NCI-H1417 treated with DMSO at 0.1 percent for 48 hours (cell line): ENCODE results near the gene C11orf86.
"Not testable (repeated sequence)": the region's sequence is repeated elsewhere in the genome, so short reads cannot be mapped to it uniquely, and the experiment has no call there.

ENCODE experiments used
- DNase-seq: peaks from one replicate; lab custom pipeline; 2025; lab: John Stamatoyannopoulos, UW

Gene C11orf86

DNA sequence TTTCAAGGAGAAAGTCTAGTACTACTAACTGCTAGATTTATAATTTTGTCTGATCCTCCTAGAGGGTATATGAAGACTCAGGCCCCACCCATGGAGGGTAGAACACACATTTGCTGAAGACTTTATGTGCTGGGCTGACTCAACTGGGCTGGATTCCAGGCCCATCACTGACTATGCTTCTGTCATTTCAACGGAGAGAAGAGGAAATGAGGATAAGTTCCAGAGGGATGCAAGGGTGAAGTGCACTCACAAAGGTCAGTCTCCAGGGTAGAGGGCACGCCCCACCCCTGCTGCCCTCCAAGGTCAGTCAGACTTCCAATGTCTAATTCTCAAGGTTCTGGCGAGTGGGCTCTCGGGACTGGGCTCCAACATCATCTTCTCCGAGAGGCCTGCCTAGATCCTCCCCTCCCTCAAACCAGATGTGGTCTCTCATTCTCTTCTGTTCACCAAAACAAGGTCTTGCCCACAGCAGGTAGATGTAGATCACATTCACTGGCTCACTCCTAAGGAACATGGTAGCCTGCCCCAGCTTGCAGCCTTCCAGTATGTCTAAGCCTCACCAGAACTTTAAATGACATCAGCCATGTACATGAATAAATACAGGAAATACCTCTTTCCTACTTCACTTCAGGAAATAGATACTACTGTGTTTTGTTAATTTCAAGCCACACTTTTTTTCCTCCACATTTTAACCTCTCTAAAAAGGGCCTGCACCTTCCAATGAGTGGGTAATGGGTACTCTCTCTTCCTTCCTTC, 7.3 kb upstream of the C11orf86 start:
- DNase-seq, result no peak

DNA sequence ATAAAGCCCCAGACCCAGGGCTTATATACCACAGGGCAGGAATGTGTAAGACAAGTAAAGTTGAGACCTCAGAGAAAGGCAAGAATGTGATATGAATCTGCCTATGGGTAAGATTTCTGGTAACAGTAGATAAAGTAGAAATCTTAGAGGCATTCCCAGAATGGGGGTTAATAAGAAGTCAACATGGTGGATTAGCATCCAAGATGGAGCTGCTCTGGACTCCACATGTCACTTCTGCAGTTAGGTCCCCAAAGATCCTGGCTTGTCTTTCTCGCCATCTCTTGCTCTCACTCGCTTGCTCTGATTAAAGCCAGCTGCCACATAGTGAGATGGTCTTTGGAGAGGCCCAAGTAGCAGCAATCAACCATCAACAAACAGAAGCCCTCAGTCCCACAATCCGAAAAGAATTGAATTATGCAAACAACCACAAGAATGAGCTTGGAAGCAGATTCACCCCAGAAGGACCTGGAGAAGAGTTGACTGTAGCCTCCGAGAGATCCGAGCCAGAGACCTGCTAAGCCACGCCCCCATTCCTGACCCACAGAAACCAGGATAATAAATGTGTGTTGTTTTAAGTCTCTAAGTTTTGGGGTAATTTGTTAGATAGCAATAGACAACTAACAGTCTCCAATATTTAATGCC, 5.4 kb upstream of the C11orf86 start:
- DNase-seq, result no peak

DNA sequence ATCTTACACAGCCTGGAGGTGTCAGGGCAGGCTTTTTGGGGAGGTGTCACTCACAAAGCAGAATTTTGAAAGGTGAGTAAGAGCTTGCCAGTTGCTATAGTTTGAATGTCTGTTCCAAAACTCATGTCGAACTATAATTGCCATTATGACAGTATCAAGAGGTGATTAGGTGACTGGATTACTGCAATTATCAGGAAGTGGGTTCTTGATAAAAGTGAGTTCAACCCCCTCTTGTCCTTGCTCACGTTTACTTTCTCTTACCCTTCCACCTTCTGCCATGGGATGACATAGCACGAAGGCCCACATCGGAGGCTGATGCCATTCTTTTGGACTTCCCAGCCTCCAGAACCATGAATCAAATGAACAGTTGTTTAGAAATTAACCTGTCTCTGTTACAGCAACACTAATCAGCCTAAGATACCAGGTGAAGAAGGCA, 4.7 kb upstream of the C11orf86 start:
- no peak for DNase-seq

DNA sequence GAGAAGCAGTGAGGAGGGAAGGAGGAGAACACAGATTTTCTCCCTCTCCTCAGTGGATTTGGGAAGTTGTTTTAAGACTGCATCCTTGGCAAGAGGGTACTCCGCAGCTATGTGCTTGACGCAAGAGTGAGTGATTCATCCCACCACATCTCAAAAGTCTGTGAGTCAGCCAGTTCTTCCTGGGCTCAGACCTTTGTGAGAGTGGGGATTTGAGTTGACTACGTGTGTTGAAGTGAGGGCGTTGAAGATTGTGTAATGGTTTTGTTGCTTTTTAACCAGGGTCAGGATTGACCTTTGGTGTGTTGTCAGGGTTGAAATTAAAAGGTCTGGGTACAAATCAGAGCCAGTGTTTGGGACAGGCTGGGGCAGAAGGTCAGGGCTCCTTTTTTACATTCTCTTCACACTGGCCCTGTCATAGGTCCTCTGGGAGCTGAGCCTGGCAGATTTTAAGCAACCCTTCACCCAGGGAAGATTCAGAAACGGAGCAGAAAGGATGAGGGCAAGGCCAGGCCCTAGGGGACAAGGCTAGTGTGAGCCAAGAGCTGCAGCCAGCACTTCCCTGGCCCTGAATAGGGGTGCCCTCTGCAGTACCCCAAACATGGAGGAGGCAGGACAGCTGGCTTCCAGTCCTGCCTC, 4.2 kb upstream of the C11orf86 start:
- no peak for DNase-seq

DNA sequence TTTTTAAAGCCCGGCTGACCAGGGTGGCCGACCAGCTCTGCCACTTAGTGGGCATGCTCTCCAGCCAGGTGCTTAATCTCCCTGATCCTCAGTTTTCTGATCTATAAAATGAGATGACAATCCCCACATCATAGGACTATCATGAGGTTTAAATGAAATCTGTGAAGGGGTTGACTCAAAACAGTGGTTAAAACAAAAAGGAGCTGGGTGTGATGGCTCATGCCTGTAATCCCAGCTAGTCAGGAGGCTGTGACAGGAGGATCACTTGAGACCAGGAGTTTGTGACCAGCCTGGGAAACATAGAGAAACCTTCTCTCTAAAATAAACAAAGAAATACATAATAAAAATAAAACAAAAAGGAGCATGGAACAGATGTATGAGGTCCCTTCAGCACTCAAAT, 3.6 kb upstream of the C11orf86 start:
- DNase-seq, result no peak

DNA sequence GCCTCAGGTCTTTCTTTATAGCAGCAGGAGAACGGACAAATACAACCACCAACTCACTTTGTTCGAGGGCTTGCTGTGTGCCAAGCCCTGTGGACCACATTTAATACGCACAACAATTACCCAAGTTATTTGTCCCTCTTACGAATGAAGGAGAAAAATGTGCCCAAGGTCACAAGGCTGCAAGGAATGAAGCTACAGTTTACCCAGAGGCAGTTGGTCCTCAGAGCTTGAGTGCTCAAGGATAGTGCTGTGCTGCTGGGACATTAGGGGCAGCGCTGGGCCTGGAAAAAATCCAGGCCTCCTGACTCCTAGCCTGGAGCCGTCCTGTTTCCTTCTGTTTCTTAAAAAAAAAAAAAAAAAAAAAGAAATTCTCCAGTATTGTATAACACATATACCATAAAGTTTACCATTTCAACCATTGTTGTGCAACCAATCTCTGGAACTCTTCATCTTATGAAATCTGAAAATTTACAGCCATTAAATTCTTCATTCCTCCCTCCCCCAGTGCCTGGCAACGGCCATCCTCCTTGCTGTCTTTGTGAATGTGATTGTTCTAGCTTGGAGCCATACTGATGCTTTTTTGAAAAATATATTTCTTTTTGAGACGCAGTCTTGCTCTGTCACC, 1.0 kb upstream of the C11orf86 start:
- no peak for DNase-seq

DNA sequence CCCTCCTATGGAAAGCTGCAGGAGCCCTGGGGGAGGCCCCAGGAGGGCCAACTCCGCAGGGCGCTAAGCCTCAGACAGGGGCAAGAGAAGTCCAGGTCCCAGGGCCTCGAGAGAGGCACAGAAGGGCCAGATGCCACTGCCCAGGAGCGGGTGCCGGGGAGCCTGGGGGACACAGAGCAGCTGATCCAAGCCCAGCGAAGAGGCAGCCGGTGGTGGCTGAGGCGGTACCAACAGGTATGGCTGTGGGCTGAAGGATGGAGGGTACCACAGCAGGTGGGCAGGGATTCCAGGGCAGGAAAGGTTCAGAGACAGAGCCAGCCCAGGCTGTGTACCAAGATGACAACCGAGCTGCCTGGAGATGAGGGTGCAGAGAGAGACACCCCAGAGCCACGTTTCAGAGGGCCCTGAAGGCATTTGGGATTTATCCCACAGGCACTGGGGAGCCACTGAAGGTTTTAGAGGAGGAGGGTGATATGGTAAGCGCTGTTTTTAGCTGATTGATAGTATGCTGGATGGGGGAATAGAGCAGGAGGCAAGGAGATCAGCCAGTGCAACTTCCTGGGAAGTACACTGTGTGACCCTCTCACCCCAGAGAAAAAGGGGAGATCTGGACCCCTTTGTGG, 412 bp downstream of the C11orf86 start:
- DNase-seq, result no peak

DNA sequence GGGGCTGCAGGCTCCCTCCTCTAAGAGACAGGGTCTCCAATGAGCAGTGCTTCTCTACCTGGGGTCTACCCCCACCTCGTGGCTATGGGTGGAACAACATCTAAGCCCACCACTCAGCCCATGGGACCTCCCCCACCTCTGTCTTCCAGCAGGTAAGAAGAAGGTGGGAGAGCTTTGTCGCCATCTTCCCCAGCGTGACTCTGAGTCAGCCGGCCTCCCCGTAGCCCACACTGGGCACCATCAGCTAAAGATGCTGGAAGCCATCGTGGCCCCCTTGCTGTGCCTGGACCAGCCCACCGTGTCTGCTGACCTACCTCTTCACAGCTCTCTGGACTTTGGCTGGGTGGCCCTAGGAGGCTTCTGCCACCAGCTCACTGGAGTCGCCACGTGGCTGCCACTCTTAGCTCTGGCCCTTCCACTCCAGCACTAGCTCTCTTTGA, 944 bp downstream of the C11orf86 start:
- no peak for DNase-seq

DNA sequence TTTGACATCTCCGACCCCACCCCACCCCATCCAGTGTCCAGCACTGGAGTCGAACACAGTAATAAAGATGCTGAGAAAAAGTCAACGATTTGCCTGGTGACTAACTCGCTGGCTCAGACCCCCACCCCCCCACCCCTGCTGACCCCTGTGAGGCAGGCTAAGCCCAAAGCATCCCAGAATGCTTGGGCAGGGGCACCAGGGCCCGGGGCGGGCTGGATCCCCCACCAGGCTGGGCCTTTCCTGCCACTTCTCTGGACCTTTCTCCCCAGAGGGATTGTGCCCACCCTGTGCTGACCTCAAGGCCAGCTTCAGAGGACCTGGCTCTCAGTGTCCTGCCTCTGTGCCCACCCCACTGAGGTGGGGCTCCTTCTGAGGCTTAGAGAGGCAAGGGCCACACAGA, 1.8 kb downstream of the C11orf86 start:
- no peak for DNase-seq

DNA sequence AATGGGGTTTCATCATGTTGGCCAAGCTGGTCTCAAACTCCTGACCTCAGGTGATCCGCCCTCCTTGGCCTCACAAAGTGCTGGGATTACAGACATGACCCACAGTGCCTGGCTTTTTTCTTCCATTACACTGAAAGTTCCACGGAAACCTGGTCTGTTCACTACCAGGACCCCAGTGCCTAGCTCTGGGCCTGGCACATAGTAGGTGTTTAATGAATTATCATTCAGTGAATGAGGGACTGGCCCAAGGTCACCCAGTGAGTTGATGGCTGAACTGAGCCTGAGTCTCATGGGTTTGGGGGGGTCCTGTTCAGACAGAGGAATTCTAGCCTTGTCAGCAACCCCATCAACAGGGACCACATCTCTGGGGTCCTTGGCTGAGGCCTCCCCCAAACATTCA, 3.1 kb downstream of the C11orf86 start:
- no peak for DNase-seq

DNA sequence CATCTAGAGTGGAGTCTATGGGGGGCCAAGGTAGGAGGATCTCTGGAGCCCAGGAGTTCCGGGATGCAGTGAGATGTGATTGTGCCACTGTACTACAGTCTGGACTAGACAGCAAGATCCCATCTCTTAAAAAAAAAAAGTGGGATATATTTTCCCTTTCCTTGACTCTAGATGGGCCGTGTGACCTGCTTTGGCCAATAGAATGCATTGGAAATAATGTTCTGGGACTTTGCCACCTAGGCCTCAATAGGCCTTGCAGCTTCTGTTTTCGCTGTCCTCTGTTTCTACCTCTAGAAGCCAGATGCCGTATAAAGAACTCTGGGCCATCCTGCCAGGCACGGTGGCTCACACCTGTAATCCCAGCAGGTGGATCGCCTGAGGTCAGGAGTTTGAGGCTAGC, 3.6 kb downstream of the C11orf86 start:
- no peak for DNase-seq

DNA sequence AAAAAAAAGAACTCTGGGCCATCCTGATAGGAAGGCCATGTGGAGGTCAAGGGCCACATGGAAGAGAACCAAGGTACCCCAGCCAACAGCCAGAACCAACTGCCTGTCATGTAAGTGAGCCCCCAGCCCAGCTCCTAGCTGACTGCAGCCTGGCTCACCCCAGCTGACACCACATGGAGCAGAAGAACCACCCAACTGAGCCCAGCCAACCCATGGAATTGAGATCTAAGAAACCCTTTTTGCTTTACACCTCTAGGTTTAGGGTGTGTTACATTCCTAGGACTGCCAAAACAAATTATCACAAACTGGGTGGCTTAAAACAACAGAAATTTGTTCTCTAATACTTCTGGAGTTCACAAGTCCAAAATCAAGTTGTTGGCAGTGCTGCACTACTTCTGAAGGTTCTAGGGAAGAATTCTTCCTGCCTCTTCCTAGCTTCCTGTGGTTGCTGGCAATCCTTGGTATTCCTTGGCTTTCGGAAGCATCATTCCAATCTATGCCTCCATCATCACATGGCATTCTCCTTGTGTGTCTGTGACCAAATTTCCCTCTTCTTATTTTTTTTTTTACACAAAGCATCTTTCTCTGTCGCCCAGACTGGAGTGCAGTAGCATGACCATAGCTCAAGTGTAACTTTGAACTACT, 4.4 kb downstream of the C11orf86 start:
- DNase-seq, result no peak

DNA sequence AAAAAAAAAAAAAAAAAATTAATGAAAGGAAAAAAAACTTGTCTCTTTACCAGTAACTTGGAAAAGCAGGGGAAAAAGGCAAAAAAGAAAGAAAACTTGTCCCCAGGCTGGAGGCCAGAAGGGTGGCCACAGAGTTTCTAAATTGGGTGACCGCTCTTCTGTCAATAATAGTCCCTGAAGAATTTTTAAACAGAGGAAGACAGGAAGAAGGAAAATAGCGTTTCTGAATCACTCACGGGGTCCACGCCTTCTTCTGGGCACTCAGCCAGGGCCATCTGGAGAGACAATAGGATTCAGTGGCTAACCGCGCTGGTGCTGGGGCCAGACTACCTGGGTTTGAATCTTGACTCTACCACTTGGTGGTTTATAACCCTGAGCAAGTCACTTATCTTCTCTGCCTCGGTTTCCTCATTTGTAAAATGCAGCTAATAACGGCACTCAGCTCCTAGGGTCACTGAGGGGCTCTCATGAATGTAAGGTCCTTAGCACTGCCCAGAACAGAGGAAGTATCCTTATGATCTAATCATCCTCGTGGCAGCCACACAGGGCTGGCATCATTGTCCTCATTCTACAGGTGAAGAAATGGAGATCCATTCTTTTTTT, 7.0 kb downstream of the C11orf86 start:
- DNase-seq, result no peak

DNA sequence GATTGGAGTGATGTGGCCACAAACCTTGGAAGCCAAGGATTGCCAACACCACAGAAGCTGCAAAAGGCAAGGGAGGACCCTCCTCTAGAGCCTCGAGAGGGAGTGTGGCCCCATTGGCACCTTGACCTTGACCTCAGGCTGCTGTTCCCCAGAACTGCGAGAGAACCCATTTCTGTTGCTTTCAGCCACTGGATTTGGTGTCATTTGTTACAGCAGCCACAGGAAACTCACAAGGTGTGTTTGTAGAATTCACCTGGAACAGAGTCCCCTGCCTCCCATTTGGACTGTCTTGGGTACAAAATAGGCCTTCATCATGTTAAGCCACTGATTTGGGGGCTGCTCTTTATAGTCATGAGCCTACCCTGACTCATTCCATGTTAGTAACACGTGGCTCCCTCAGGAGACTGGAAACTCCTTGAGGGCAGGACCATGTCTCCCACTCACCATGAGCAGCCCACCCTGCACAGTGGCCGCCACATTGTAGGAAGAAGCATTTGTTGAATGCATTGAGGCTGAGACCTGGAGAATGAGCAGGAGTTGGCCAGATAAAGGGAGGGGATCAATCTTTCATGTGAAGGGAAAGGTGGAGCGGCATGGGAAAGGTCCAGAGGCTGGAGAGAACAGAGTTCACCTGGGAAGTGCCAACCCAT, 8.3 kb downstream of the C11orf86 start:
- no peak for DNase-seq

DNA sequence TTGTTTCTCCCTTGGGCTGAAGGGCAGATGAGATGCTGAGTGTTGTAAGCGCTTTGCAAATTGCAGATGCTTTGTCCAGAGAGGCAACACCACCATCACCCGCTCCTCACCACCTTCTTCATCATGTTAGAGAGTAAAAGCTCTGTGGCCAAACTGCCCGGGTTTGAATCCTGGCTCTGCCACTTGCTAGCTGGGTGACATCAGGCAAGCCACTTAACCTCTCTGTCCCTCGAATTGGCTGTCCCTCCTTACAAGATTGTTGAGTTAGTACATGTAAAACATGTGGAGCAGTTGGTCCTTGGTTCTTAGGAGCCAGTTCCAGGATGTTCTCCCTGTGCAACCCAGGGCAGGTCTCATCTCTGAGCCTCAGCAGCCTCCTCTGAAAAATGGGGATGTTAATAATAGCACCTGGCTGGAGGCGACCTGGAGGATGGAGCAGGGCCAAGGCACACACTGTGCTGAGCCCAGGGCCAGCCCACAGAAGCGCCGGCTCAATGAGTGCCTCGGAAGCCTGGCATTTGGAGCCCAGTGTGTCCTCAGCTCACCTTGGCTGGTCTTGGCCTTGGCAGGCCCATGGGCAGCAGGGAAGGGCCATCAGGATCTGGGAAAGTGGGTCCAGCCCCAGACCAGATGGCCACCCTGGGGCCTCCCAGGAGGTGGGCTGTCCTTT, 10.5 kb downstream of the C11orf86 start:
- no peak for DNase-seq

DNA sequence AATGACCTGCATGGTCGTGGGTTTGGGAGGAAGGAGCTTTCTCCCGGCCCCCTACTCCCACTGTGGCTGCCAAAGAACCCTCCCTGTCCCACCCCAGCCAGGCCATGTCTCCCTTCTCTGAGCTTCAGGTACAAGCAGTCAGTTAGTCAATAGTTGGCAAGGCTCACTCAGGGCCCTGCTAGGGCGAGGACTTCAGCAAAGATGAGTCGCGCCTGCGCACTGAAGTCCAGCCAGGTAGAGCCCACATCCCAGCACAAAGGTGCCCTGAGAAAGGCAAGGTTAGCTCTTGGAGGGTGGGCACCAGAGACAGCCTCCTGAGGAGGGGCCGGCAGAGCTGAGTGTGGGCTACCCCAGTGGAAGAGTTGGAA, 11.1 kb downstream of the C11orf86 start:
- no peak for DNase-seq

DNA sequence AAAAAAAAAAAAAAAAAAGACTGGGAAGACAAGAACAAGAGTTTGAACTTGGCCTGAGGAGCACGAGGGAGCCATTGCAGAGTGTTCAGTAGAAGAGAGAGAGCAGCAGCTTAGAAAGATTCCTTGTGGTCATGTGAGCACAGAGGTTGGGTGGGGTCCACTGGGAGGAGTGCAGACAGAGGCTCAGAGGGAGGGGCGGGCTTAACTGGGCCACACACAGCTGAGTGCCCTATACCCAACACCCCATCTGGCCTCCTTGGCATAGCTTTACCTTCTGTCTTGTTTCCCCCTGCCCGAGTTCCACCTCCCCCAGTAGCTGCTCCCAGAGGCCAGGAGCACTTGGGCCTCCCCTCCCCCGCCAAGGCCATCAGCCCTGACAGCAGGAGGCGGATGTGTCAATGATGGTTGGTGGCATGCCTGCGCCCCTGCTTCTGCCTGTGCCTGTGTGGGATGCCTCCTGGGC, 12.1 kb downstream of the C11orf86 start:
- no peak for DNase-seq

DNA sequence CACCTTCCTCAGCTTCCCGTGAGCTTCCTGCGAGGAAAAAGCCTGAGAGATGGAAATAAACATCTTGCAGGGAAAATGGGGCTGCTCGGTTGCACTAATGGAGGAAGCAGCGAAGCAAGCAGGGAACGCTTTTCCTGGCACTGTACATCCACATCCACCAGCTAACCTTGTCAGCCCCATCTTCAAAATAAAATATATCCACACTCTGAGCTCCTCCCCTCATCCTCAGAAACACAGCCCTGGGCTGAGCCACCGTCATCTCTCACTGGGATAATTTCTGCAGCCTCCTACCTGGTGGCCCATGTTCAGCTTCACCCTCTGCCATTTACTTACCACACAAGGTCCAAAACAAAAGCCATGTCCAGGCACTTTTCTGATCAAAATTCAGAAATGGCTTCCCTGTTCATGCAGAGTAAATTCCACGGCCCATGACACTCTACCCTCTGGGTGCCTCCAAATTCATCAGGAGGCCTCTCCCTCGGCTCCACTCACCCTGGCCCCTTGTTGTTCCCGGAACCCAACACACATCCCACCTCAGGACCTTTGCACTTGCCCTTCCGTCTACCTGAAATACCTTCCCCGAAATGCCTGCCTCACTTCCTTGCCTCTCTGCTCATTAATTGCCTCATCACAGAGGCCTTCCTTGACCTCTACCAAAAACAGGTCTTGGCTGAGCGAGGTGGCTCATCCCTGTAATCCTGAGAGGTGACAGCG, 13.0 kb downstream of the C11orf86 start:
- DNase-seq, result no peak

DNA sequence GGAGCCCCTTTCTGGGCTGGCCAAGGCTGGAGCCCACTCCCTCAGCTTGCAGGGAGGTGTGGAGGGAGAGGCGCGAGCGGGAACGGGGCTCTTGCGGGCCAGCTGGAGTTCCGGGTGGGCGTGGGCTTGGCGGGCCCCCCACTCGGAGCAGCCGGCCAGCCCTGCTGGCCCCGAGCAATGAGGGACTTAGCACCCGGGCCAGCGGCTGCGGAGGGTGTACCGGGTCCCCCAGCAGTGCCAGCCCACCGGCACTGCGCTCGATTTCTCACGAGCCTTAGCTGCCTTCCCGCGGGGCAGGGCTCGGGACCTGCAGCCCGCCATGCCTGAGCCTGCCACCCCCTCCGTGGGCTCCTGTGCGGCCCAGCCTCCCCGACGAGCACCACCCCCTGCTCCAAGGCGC, 13.6 kb downstream of the C11orf86 start:
- not testable (repeated sequence) for DNase-seq

DNA sequence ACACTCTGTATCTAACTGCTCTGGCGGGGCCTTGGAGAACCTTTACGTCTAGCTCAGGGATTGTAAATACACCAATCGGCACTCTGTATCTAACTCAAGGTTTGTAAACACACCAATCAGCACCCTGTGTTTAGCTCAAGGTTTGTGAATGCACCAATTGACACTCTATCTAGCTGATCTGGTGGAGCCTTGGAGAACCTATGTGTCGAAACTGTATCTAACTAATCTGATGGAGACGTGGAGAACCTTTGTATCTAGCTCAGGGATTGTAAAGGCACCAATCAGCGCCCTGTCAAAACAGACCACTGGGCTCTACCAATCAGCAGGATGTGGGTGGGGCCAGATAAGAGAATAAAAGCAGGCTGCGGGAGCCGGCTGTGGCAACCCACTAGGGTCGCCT, 14.3 kb downstream of the C11orf86 start:
- not testable (repeated sequence) for DNase-seq
